Chondrocyte (in vitro differentiated cells): ENCODE results near the gene DENND4C. TPM values are rescaled to one million over a fixed set of nuclear protein-coding genes. Genes with fewer than 3 reads are reported as not detected.

Experiments
- DNase-seq: peaks from one replicate; pipeline ENCODE4 v3.0.0; 2021; ENCODE audit warnings: mixed read lengths, low spot score
- H3K27ac Mint-ChIP-seq: one replicate; pipeline ENCODE4 v1.8.0; 2021; ENCODE audit warnings: mild to moderate bottlenecking, moderate library complexity, mixed read lengths; ENCODE audit not compliant: unreplicated experiment
- H3K27me3 Mint-ChIP-seq: 2 replicates; pipeline ENCODE4 v1.8.0; 2021; ENCODE audit warnings: low read depth, mixed read lengths
- H3K36me3 Mint-ChIP-seq: 2 replicates; pipeline ENCODE4 v1.8.0; 2021; ENCODE audit warnings: low read depth, mixed read lengths
- H3K4me1 Mint-ChIP-seq: 2 replicates; pipeline ENCODE4 v1.8.0; 2021; ENCODE audit warnings: low read depth, mild to moderate bottlenecking, mixed read lengths
- H3K4me3 Mint-ChIP-seq: one replicate; pipeline ENCODE4 v1.8.0; 2021; ENCODE audit warnings: mild to moderate bottlenecking, moderate library complexity, mixed read lengths; ENCODE audit not compliant: unreplicated experiment
- H3K9me3 Mint-ChIP-seq: 2 replicates; pipeline ENCODE4 v1.8.0; 2021; ENCODE audit warnings: low read depth, mixed read lengths
- CTCF ChIP-seq: fragments of 200-600 bp; sonication (generic); IDR thresholded peaks from 2 replicates; pipeline ENCODE4 v1.5.0; 2021; ENCODE audit warnings: antibody characterized with exemption, mild to moderate bottlenecking, moderate library complexity
- total RNA-seq: library from RNA; stranded (reverse); gene quantifications from 3 replicates; pipeline ENCODE4 v1.2.1, GENCODE V29; 2021

The DENND4C gene
- total RNA-seq, 1 donor from 2014 or later: 27.0 TPM

- H3K4me1 Mint-ChIP-seq: peaks cover 3% of the 10 kb centered on the region
- no peak for TF ChIP-seq CTCF
- no peaks in the 10 kb centered on the region for H3K27me3 Mint-ChIP-seq
- no peak overlapping the region for H3K4me3 Mint-ChIP-seq
- peaks cover 15% of the 10 kb centered on the region for H3K9me3 Mint-ChIP-seq
- no peak overlapping the region for H3K27ac Mint-ChIP-seq
- no peak for DNase-seq
- H3K36me3 Mint-ChIP-seq: peaks cover 1% of the 10 kb centered on the region
Measured at GRCh38 chr9:19404283-19405075, 174.0 kb downstream of the DENND4C start.

DNA sequence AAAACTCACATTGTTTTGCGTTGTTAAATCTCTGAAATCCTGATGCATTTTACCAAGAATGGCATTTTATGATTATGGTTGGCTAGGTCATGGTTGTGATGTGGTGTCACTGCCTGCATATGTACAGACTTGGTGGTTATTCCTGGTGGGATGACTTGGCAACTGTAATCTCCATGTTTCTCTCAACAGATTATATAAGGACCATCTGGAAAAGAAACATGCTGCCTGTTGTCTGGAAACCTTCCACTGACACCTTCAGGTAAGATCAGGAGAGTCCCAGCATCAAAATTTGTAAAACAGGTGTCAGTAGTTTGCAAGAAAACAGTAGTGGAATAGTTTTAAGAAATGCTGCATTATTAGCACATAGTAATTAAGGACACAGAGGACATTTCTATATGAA is 175.3 kb downstream of the DENND4C start:
- Mint-ChIP-seq H3K4me1 (peaks cover 9% of the 10 kb centered on the region), H3K27me3 (no peaks in the 10 kb centered on the region), H3K27ac (no peak overlapping the region), H3K4me3 (no peak overlapping the region), H3K36me3 (peaks cover 1% of the 10 kb centered on the region), H3K9me3 (peaks cover 15% of the 10 kb centered on the region)
- no peak for TF ChIP-seq CTCF
- DNase-seq: no peak

DNA sequence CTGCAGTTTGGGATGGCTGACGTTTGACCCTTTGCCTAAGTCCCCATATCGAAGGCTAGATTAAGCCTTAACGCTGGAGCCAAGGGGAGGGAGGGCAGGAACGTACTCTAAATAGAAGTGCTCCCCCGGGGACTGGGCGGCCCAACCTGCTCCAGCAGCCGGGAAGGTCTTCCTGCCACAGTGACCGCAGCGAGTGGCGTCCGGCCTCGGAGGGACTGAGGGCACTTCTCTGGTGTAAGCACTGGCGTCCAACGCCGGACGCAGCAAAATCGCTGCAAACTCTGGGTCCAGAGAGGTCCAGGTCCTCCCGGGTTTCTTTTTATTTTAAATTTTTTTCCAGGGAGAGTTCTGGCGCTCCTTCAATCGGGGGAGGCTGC is 177.8 kb downstream of the DENND4C start:
- no peak for TF ChIP-seq CTCF
- no peaks in the 10 kb centered on the region for H3K27me3 Mint-ChIP-seq
- H3K9me3 Mint-ChIP-seq: peaks cover 7% of the 10 kb centered on the region
- H3K36me3 Mint-ChIP-seq: peaks cover 1% of the 10 kb centered on the region
- H3K27ac Mint-ChIP-seq: no peak overlapping the region
- H3K4me1 Mint-ChIP-seq: peaks cover 9% of the 10 kb centered on the region
- DNase-seq: no peak
- peak overlapping the region; percentile 88 for H3K4me3 Mint-ChIP-seq

DNA sequence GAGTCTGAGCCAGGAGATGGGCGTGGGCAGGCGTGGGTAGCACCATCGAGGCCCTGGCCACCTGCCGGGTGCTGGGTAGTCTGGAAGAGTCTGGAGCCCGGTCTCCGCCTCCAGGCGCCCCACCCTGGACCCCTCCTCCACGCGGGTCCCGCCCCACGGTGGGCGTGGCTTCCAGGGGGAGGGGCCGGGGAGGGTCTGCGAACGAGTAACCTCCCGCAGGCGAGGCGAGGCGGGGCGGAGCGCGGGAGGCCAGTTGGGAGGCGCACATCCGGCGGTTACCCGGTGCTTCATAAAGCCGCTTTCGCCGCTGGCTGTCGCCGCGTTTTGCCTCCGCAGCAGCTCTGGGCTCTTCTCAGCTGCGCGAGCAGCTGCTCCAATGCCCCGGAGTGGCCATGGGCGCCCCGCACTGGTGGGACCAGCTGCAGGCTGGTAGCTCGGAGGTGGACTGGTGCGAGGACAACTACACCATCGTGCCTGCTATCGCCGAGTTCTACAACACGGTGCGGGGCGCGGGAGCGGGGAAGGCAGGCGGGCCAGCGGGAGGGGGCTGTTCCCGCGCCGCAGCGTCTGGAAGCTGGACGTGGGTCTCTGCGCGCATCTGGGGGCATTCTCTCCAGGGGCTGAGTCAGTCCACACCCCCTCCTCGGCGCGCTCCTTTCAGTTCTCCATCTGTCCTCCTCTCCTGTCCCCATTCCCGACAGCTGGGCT is 178.4 kb downstream of the DENND4C start, which contains the start of gene ACER2:
Gene ACER2, plus strand, starts transcription at position 317 of the 708 bp plus-strand sequence. Its CDS starts 76 bp downstream, at position 393.
- Mint-ChIP-seq H3K9me3 (peaks cover 2% of the 10 kb centered on the region), H3K27me3 (no peaks in the 10 kb centered on the region), H3K4me3 (peak within 1 kb of the TSS; percentile 88), H3K36me3 (peaks cover 1% of the 10 kb centered on the region), H3K27ac (peak within 1 kb of the TSS; percentile 41), H3K4me1 (peaks cover 9% of the 10 kb centered on the region)
- peak; percentile 91 for DNase-seq
- peak; percentile 70 for TF ChIP-seq CTCF

- H3K4me3 Mint-ChIP-seq: peak overlapping the region; percentile 88
- no peaks in the 10 kb centered on the region for H3K36me3 Mint-ChIP-seq
- H3K4me1 Mint-ChIP-seq: peaks cover 9% of the 10 kb centered on the region
- no peaks in the 10 kb centered on the region for H3K9me3 Mint-ChIP-seq
- peak overlapping the region; percentile 41 for H3K27ac Mint-ChIP-seq
- DNase-seq: no peak
- no peak for TF ChIP-seq CTCF
- H3K27me3 Mint-ChIP-seq: no peaks in the 10 kb centered on the region
Measured at GRCh38 chr9:19409401-19410194, 179.1 kb downstream of the DENND4C start.
